GM21529 (cell line): ENCODE measurements around the gene PPP1R16B.

Experiments
- ATAC-seq: cut with Tn5 transposase; IDR thresholded peaks from one replicate; pipeline ENCODE4 v1.9.1; 2021; ENCODE audit not compliant: unreplicated experiment

PPP1R16B gene

GRCh38 chr20:38805502-38805957, at the start of gene PPP1R16B:
Gene PPP1R16B (plus strand): TSS chr20:38805697. CDS start chr20:38835926, 30,229 bp downstream.
- peak; percentile 47 for ATAC-seq

DNA sequence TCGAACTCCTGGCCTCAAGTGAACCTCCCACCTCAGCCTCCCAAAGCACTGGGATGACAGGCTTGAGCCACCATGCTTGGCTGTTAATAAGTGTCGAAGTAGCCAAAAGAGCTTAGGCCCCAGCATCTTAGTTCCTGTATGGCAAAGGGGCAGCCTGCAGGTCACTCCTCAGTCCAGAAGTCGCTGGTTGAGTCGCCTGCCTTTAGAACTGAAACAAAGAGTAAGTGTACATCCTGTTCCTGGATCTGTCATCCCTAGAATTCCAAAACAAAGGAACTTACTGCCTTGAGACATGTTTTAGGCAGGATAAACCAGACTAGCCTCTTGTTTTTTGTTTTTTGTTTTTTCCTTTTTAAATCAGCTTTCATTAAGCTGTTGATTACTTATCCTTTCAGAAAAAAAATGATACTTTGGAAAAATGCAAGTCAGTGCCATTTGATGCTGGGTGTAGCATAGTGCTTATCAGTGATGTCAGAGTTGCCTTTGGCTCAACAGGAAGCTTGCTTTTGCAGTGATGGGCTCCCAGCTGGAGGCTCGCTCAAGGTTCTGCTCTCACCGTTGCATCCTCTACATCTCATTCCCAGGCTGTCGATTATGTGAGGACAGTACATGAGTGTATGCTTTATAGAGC, 48.2 kb upstream of the PPP1R16B start:
- no peak for ATAC-seq

DNA sequence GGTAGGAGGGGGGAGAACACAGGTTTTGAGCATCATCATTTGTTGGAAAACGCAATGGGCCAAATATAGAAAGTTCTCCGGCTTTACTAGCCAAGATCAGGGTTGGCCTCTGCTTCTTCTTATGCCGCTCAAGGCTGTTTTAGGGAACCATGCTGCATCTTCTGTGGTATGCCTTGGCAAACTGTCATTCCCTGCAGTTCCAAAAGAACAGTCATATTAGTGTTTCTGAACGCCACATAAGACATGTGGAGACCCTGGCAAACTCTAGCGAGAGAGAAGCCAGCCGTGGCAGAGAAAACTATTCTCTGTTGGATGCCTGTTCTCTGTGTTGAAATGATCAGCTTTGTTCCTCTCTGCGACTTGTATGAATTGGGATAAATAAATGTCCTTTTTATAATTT, 46.4 kb upstream of the PPP1R16B start:
- ATAC-seq: no peak

GRCh38 chr20:38760978-38761377, 44.5 kb upstream of the PPP1R16B start:
- no peak for ATAC-seq

DNA sequence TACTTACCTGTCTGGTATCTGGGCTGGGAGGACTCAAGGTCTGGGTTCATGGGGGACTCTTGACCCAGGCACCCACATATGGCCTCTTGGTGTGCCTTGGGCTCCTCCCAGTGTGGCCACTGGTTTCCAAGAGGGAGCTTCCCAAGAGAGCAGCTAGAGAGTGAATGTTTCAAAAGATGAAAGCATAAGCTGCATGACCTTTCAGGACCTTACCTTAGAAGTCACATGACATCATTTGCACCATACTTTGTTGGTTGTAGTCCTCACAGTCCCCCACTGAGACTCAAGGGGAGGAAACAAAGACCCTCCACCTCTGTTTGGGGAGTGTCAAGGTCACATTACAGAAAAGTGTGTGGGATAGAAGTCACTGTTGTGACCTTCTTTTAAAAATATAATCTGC, 43.3 kb upstream of the PPP1R16B start:
- ATAC-seq: no peak

GRCh38 chr20:38763616-38764015, 41.9 kb upstream of the PPP1R16B start:
- ATAC-seq: no peak

DNA sequence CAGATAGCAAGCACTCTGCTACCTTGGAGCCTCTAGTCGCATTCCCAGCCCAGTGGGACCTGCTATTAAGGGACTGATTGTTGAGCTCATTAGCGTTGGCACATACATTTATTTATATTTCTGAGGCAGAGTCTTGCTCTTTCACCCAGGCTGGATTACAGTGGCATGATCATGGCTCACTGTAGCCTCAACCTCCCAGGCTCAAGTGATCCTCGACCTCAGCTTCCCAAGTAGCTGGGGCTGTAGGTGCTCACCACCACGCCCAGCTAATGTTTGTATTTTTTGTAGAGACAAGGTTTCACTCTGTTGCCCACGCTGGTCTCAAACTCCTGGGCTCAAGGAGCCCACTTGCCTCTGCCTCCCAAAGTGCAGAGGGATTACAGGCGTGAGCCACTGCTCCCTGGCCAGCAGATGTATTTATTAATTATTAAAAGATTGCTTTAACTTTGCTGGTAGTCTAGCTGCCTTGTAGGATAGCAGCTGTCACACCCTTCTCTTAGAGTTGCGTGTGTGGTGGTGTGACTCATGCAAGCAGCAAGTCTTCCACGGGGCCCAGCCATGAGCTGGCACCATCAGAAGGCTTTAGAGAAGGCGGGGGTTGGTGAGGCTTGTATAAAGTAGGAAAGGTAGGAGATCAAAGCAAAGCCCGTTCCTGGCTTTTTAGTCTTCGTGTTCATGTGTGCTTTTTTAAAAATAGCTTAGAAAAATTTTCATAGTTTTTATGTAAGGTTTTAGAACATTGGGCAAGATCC, 40.8 kb upstream of the PPP1R16B start:
- no peak for ATAC-seq

DNA sequence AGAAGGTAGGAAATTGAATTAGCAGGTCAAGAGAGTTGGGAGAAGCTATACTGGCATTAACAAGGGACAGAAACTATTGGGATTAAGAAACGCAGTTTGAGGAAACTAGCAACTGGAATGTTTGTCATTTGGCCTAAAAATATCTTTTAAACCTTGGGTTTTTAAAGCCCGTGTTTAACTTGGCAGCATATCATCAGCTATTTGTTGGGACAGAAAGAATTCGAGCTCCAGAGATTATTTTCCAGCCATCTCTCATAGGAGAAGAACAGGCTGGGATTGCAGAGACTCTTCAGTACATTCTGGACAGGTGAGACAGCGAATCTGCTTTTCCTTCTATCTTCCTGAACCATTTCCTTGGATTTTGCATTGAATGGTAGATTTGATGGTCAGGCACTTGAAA, 39.4 kb upstream of the PPP1R16B start:
- no peak for ATAC-seq

DNA sequence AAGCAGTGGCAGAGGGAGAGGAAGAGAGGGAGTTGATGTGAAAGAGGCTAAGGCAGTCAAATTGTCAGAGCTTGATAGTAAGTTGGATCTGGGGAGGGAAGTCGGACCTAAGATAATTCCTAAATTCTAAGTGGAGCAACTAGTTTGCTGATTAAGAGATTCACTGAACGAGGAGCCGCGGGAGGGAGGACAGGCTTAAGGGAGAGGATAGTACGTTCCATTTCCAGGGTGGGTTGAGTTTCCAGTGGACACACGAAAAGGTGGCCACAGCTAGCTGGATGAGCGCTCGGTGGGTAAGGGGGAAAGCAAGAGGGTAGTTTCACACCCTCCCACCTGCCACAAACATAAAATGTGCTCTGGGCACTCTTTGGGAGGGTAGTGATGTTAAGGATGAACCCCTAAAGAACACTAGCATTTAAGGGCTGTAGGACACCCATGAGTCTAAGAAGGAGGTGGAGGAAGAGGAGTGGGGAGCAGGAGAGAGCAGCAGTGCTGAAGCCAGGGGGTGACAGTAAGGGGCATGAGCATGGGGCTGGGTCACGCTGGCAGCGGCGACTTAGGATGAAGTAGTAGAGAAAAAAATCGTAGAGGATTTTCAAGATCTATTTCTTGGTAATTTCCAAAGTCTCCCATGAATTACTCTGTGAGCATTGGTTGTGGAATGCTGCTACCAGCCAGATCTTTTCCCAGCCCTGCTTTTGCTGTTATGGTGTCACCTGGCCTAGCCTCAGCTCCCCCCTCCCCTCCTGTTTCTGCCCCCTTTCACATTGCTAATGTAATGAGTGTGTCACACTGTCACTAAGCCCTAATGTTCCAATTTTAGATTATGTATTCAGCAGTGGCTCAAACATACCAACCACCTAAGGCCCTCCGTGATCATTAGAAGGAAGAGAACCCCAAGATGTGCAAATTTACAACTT, 35.9 kb upstream of the PPP1R16B start:
- ATAC-seq: no peak

GRCh38 chr20:38770546-38770945, 35.0 kb upstream of the PPP1R16B start:
- ATAC-seq: no peak

- ATAC-seq: no peak
These were observed 34.5 kb upstream of the PPP1R16B start for GRCh38 chr20:38770970-38771369.

- ATAC-seq: no peak
These were observed 33.9 kb upstream of the PPP1R16B start for GRCh38 chr20:38771621-38772020.

- no peak for ATAC-seq
These were observed 31.3 kb upstream of the PPP1R16B start for GRCh38 chr20:38774167-38774566.

- no peak for ATAC-seq
These were observed 29.1 kb upstream of the PPP1R16B start for GRCh38 chr20:38776363-38776762.

- no peak for ATAC-seq
These were observed 26.0 kb upstream of the PPP1R16B start for GRCh38 chr20:38779247-38780097.

- no peak for ATAC-seq
These were observed 23.2 kb upstream of the PPP1R16B start for GRCh38 chr20:38782275-38782674.

- no peak for ATAC-seq
These were observed 17.6 kb upstream of the PPP1R16B start for GRCh38 chr20:38787870-38788269.

GRCh38 chr20:38789503-38790199, 15.8 kb upstream of the PPP1R16B start:
- ATAC-seq: no peak

GRCh38 chr20:38790200-38791053, 15.1 kb upstream of the PPP1R16B start:
- no peak for ATAC-seq
